Stimulated activated CD8-positive, alpha-beta memory T cell treated with anti-CD3 and anti-CD28 coated beads, Interleukin-12 subunit alpha, Interleukin-12 subunit beta, amount 100 ng/mL, for 24 hours (primary cell): Measurements from ENCODE around the gene KIF2A.

ENCODE experiments used
- DNase-seq: peaks from one replicate; pipeline ENCODE4 v3.0.0-alpha.2; 2020; ENCODE audit errors: extremely low read depth

Gene KIF2A

GRCh38 chr5:62305715-62306322 is at the start of gene KIF2A:
KIF2A (plus strand) TSS chr5:62306206; CDS start chr5:62306473, 267 bp downstream.
- DNase-seq, result peak; percentile 80

GRCh38 chr5:62257020-62257367 is 49.0 kb upstream of the KIF2A start:
- no peak for DNase-seq

- DNase-seq, result no peak
These were observed 47.4 kb upstream of the KIF2A start for GRCh38 chr5:62258654-62259053.

GRCh38 chr5:62259699-62260250 is 46.2 kb upstream of the KIF2A start:
- DNase-seq, result no peak

GRCh38 chr5:62260513-62260912 is 45.5 kb upstream of the KIF2A start:
- no peak for DNase-seq

- no peak for DNase-seq
These were observed 42.6 kb upstream of the KIF2A start for GRCh38 chr5:62263401-62263800.

- DNase-seq, result no peak
These were observed 40.3 kb upstream of the KIF2A start for GRCh38 chr5:62265648-62266112.

- no peak for DNase-seq
These were observed 39.4 kb upstream of the KIF2A start for GRCh38 chr5:62266573-62266972.

- DNase-seq, result no peak
These were observed 37.8 kb upstream of the KIF2A start for GRCh38 chr5:62268234-62268633.

- DNase-seq, result no peak
These were observed 37.2 kb upstream of the KIF2A start for GRCh38 chr5:62268792-62269191.

GRCh38 chr5:62271370-62271769 is 34.6 kb upstream of the KIF2A start:
- DNase-seq, result no peak

- DNase-seq, result no peak
These were observed 34.1 kb upstream of the KIF2A start for GRCh38 chr5:62271870-62272269.

GRCh38 chr5:62273687-62274086 is 32.3 kb upstream of the KIF2A start:
- no peak for DNase-seq

GRCh38 chr5:62275581-62275980 is 30.4 kb upstream of the KIF2A start:
- DNase-seq, result no peak

GRCh38 chr5:62281411-62281810 is 24.6 kb upstream of the KIF2A start:
- DNase-seq, result no peak

GRCh38 chr5:62282064-62282463 is 23.9 kb upstream of the KIF2A start:
- no peak for DNase-seq

- DNase-seq, result no peak
These were observed 23.0 kb upstream of the KIF2A start for GRCh38 chr5:62283005-62283404.

- no peak for DNase-seq
These were observed 22.1 kb upstream of the KIF2A start for GRCh38 chr5:62283861-62284260.

- no peak for DNase-seq
These were observed 20.8 kb upstream of the KIF2A start for GRCh38 chr5:62284946-62285891.

GRCh38 chr5:62286834-62287233 is 19.2 kb upstream of the KIF2A start:
- no peak for DNase-seq

- DNase-seq, result no peak
These were observed 18.8 kb upstream of the KIF2A start for GRCh38 chr5:62287237-62287636.

GRCh38 chr5:62288118-62288517 is 17.9 kb upstream of the KIF2A start:
- DNase-seq, result no peak

- DNase-seq, result no peak
These were observed 16.2 kb upstream of the KIF2A start for GRCh38 chr5:62289813-62290212.
